Measurements from ENCODE around the gene SMTNL2.
"Not testable (repeated sequence)": the region's sequence is repeated elsewhere in the genome, so short reads cannot be mapped to it uniquely, and the experiment has no call there.

Gene SMTNL2

DNA sequence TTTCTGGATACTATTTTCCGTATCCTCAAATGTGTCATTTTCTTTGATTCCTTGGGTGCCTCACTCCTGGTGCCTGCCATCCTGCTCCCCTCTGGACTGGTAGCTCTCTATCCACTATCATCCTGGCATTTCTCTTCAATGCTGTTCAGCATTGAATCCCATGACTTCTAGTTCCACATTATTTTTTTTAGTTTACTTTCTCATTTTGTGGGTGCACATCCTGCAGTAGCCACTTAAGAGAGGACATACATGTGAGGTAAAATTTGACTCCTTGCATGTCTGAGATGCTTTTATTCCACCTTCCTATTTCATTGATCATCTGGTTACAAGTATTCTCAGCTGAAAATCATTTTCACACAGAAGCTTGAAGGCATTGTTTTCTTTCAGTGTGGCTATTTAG, 38.0 kb downstream of the SMTNL2 start:
- TF ChIP-seq CTCF (conservative IDR thresholded peaks at IDR 0.05; ENCODE audit: control insufficient read depth, insufficient read depth, low read depth, low read length): no peak
- DNase-seq (ENCODE audit: low read depth): no peak
- no peak overlapping the region for H3K4me3 ChIP-seq (ENCODE audit: control insufficient read depth, low read depth, low read length)

DNA sequence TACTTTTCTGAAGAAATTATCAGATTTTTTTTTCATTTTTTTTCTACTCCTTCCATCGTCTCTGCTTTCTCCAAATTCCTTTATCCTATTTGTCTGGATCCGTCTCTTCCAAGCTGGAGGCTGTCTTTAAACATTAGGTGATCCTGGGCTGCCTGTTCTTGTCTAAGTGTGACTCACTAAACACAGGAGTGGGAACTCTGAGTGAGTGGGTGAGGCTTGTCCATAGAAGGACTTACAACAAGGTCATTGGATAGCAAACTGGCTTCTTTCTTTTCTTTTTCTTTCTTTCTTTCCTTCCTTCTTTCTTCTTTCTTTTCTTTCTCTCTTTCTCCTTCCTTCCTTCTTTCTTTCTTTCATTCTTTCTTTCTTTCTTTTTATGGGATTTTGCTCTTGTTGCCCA, 38.9 kb downstream of the SMTNL2 start:
- no peak for TF ChIP-seq CTCF (conservative IDR thresholded peaks at IDR 0.05; ENCODE audit: control insufficient read depth, insufficient read depth, low read depth, low read length)
- H3K4me3 ChIP-seq (ENCODE audit: control insufficient read depth, low read depth, low read length): no peak overlapping the region
- peak; percentile 61 for DNase-seq (ENCODE audit: low read depth)

DNA sequence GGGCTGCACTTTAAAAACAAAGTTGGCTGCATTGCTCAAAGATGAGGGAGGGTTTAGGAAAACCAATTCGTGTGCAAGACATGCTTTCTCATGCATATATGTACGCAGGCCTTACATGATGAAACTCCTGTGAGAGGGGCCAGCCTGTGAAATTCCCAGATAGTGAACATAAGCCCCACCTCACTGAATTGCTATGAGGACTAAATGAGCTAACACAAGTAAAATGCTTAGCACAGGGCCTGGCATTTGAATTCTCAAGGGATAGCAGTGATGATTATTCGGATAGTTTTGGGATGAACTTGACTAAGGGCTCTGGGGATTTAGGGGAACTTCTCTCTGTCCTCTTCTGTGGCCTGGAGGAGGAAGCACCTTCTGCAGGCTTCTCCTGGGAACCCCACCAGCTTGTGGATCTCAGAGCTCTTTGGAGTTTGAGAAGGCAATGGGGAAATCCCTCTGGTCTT, 40.2 kb downstream of the SMTNL2 start:
- peak; percentile 63 for DNase-seq (ENCODE audit: low read depth)
- not testable (repeated sequence) for H3K4me3 ChIP-seq (ENCODE audit: control insufficient read depth, low read depth, low read length)

DNA sequence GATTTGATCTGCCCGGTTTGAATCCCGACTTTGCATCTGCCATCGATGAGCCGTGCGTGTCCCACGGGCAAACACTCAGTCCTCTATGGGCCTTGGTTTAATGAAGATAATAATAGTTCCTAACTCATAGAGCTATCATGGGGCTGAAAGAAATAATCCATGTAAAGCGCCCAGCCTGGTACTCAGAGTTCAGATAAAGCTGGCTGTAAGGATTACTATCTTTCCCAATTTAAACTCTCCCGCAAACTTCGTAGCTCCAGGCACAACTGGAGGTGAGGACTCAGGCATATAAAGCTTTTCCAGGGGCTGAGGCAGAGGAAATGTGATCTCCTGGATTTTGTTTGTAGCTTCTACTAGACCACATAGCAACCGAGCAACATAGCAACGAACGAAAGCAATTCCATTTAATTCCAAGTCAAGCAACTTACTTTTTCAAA, 40.9 kb downstream of the SMTNL2 start:
- DNase-seq (ENCODE audit: low read depth): peak; percentile 19
- no peak for TF ChIP-seq CTCF (conservative IDR thresholded peaks at IDR 0.05; ENCODE audit: control insufficient read depth, insufficient read depth, low read depth, low read length)

GRCh38 chr17:4626734-4627256, 42.5 kb downstream of the SMTNL2 start:
- DNase-seq (ENCODE audit: low read depth): no peak
- no peak overlapping the region for H3K4me3 ChIP-seq (ENCODE audit: control insufficient read depth, low read depth, low read length)
- TF ChIP-seq CTCF (conservative IDR thresholded peaks at IDR 0.05; ENCODE audit: control insufficient read depth, insufficient read depth, low read depth, low read length): no peak

More for the DNA sequence above, 40.9 kb downstream of the SMTNL2 start:
- H3K4me3 ChIP-seq (ENCODE audit: control insufficient read depth, low read depth, low read length): no peak overlapping the region

DNA sequence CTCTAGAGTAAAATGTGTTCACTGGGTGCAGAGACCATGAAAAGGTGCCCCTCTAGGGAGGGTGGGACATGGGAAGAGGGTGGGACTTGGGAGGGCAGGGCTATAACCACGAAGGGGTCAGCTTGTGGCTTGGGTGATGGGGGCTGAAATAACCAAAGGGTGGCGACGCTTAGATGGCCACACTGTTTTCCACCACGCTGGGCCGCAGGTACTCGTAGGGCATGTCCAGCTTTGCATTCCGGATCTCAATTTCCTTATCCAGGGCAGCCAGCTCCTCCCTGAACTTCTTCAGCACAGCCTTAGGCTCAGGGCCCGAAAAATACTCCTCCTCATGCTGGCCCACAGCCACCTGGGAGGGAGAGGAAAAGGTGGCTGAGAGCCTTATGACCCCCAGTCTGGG, 47.1 kb downstream of the SMTNL2 start:
- no peak for TF ChIP-seq CTCF (conservative IDR thresholded peaks at IDR 0.05; ENCODE audit: control insufficient read depth, insufficient read depth, low read depth, low read length)
- no peak for DNase-seq (ENCODE audit: low read depth)
- no peak overlapping the region for H3K4me3 ChIP-seq (ENCODE audit: control insufficient read depth, low read depth, low read length)

- no peak for DNase-seq (ENCODE audit: low read depth)
- no peak for TF ChIP-seq CTCF (conservative IDR thresholded peaks at IDR 0.05; ENCODE audit: control insufficient read depth, insufficient read depth, low read depth, low read length)
- no peak overlapping the region for H3K4me3 ChIP-seq (ENCODE audit: control insufficient read depth, low read depth, low read length)
Observed at GRCh38 chr17:4631836-4632580, 47.7 kb downstream of the SMTNL2 start.
